Choroid plexus epithelial cell (primary cell): ENCODE data around the gene BLVRB.
"Not testable (repeated sequence)": the region's sequence is repeated elsewhere in the genome, so short reads cannot be mapped to it uniquely, and the experiment has no call there.

Source experiments
- DNase-seq: peaks from one replicate; pipeline ENCODE4 v3.0.0-alpha.2; 2010; ENCODE audit warnings: low read depth
- H3K4me3 ChIP-seq: 2 replicates; pipeline ENCODE4 v1.5.1; 2011; ENCODE audit warnings: low read depth, mild to moderate bottlenecking, control low read depth, low read length, moderate library complexity
- CTCF ChIP-seq: conservative IDR thresholded peaks from 2 replicates; pipeline ENCODE4 v1.5.1; 2011; ENCODE audit warnings: low read depth, mild to moderate bottlenecking, control low read depth, inconsistent platforms, low read length, moderate library complexity

The BLVRB gene

GRCh38 chr19:40501599-40501998 lies 36.1 kb upstream of the BLVRB start:
- no peak for TF ChIP-seq CTCF
- H3K4me3 ChIP-seq, result no peak overlapping the region
- DNase-seq, result no peak

GRCh38 chr19:40500678-40501530 lies 35.4 kb upstream of the BLVRB start:
- DNase-seq, H3K4me3 ChIP-seq: not testable (repeated sequence)

GRCh38 chr19:40499320-40499719 lies 33.8 kb upstream of the BLVRB start:
- DNase-seq, result no peak
- no peak overlapping the region for H3K4me3 ChIP-seq
- TF ChIP-seq CTCF, result no peak

- TF ChIP-seq CTCF, result no peak
- DNase-seq, result no peak
- H3K4me3 ChIP-seq, result no peak overlapping the region
Observed at GRCh38 chr19:40497214-40497613, 31.7 kb upstream of the BLVRB start.

- TF ChIP-seq CTCF, result no peak
- H3K4me3 ChIP-seq, result no peak overlapping the region
- DNase-seq, result no peak
Observed at GRCh38 chr19:40494191-40494838, 28.8 kb upstream of the BLVRB start.

- no peak for DNase-seq
- H3K4me3 ChIP-seq, result no peak overlapping the region
- no peak for TF ChIP-seq CTCF
Observed at GRCh38 chr19:40493778-40494177, 28.2 kb upstream of the BLVRB start.

- DNase-seq, result no peak
- no peak overlapping the region for H3K4me3 ChIP-seq
- TF ChIP-seq CTCF, result no peak
Observed at GRCh38 chr19:40492274-40492673, 26.7 kb upstream of the BLVRB start.
